Stromal cell of bone marrow (primary cell): ENCODE measurements around the gene ATG4B.

Experiments
- DNase-seq: peaks from one replicate; pipeline ENCODE4 v3.0.0-alpha.2; 2012; ENCODE audit warnings: low read depth

Gene ATG4B

GRCh38 chr2:241690202-241690717 lies 52.8 kb downstream of the ATG4B start:
- DNase-seq, result no peak

- no peak for DNase-seq
Measured at GRCh38 chr2:241692448-241692847, 55.0 kb downstream of the ATG4B start.

- no peak for DNase-seq
Measured at GRCh38 chr2:241695651-241696050, 58.2 kb downstream of the ATG4B start.

- no peak for DNase-seq
Measured at GRCh38 chr2:241701149-241701398, 63.6 kb downstream of the ATG4B start.

GRCh38 chr2:241701399-241702154 lies 64.1 kb downstream of the ATG4B start, which contains the start of gene ING5:
Gene ING5 (plus strand): TSS chr2:241702039. CDS start chr2:241702066, 27 bp downstream.
- DNase-seq, result peak; percentile 81

GRCh38 chr2:241702155-241703031 lies 64.9 kb downstream of the ATG4B start:
- no peak for DNase-seq

GRCh38 chr2:241703032-241703604 lies 65.6 kb downstream of the ATG4B start:
- no peak for DNase-seq

- no peak for DNase-seq
Measured at GRCh38 chr2:241706537-241706936, 69.0 kb downstream of the ATG4B start.

GRCh38 chr2:241708879-241709278 lies 71.4 kb downstream of the ATG4B start:
- no peak for DNase-seq

- no peak for DNase-seq
Measured at GRCh38 chr2:241719093-241719492, 81.6 kb downstream of the ATG4B start.

GRCh38 chr2:241720099-241720498 lies 82.6 kb downstream of the ATG4B start:
- no peak for DNase-seq

- DNase-seq, result no peak
Measured at GRCh38 chr2:241720560-241720959, 83.1 kb downstream of the ATG4B start.

- no peak for DNase-seq
Measured at GRCh38 chr2:241721852-241722251, 84.4 kb downstream of the ATG4B start.

GRCh38 chr2:241722896-241723454 lies 85.5 kb downstream of the ATG4B start:
- DNase-seq, result no peak
